Activated naive CD4-positive, alpha-beta T cell treated with anti-CD3 and anti-CD28 coated beads for 36 hours (primary cell): ENCODE measurements around the gene ZNF215. TPM values are rescaled to one million over a fixed set of nuclear protein-coding genes. Genes with fewer than 3 reads are reported as not detected.

Source experiments
- total RNA-seq, 2 experiments: library from RNA; stranded (reverse); gene quantifications; one replicate each; pipeline ENCODE4 v1.2.3, GENCODE V29; 2021

The ZNF215 gene
- total RNA-seq, 2 experiments from 2014 or later, result 0.99 to 1.1 TPM

Other genes with a start within 250 kb of the ZNF215 start
- gene MRPL17, start 243.1 kb upstream of the ZNF215 start, total RNA-seq, result 100 to 1,000 TPM in 1 of 2 experiments, 10 to 100 TPM in 1; 99.7 to 102 TPM
- under 1 TPM in 1 of 2 experiments, not detected in 1; 0.05 TPM for gene OR2AG2, start 154.4 kb upstream of the ZNF215 start, total RNA-seq
- not detected for gene OR2AG1, start 143.4 kb upstream of the ZNF215 start, total RNA-seq
- gene OR6A2, start 126.7 kb upstream of the ZNF215 start, total RNA-seq, result under 1 TPM in 1 of 2 experiments, not detected in 1; 0.05 TPM
- not detected for gene OR10A5, start 80.7 kb upstream of the ZNF215 start, total RNA-seq
- not detected for gene OR10A2, start 63.4 kb upstream of the ZNF215 start, total RNA-seq
- not detected for gene OR10A4, start 49.8 kb upstream of the ZNF215 start, total RNA-seq
- not detected for gene OR2D2, start 33.9 kb upstream of the ZNF215 start, total RNA-seq
- gene OR2D3, start 5.4 kb upstream of the ZNF215 start, total RNA-seq, result not detected
- gene ZNF214, start 93.9 kb downstream of the ZNF215 start, total RNA-seq, result not detected
- gene NLRP14, start 94.1 kb downstream of the ZNF215 start, total RNA-seq, result not detected
- not detected for gene RBMXL2, start 162.6 kb downstream of the ZNF215 start, total RNA-seq